HG03460 (cell line): ENCODE data around the gene WNT10A.
"Not testable (repeated sequence)": the region's sequence is repeated elsewhere in the genome, so short reads cannot be mapped to it uniquely, and the experiment has no call there.

Experiments
- ATAC-seq: cut with Tn5 transposase; IDR thresholded peaks from one replicate; pipeline ENCODE4 v1.9.1; 2021; ENCODE audit not compliant: unreplicated experiment

WNT10A gene

DNA sequence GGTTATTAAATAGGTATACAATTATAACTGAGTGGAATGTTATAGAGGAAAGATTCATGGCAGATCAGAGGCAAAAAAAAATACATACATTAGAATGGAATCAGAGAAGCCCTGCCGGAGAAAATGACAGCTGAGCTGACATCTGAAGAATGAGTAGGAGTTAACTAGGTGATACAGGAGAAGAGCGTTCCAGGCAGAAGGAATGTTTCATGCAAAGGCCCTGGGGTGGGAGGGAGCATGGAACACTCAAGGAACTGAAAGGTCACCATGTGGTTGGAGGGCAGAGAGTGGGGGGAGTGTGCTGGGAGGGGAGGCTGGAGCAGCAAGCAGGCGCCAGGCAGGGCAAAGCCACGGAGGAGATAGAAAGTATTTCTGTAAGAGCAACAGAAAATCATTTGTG is 47.2 kb downstream of the WNT10A start:
- no peak for ATAC-seq

DNA sequence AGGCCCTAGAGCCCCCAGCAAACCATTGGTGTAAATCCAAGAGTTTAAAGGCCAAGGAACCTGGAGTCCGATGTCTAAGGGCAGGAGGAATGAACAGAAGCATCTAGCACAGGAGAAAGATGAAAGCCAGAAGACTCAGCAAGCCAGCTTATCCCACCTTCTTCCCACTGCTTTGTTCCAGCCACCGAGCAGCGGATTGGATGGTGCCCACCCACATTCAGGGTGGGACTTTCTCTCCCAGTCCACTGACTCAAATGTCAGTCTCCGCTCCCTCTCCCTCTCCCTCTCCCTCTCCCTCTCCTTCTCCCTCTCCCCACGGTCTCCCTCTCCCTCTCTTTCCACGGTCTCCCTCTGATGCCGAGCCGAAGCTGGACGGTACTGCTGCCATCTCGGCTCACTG is 49.8 kb downstream of the WNT10A start:
- ATAC-seq, result not testable (repeated sequence)

DNA sequence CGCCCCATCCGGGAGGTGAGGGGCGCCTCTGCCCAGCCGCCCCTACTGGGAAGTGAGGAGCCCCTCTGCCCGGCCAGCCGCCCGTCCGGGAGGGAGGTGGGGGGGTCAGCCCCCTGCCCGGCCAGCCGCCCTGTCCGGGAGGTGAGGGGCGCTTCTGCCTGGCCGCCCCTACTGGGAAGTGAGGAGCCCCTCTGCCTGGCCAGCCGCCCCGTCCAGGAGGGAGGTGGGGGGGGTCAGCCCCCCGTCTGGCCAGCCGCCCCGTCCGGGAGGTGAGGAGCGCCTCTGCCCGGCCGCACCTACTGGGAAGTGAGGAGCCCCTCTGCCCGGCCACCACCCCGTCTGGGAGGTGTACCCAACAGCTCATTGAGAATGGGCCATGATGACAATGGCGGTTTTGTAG is 51.1 kb downstream of the WNT10A start:
- not testable (repeated sequence) for ATAC-seq
